Bronchial epithelial cell (primary cell): ENCODE measurements around the gene ZNF775. TPM values are rescaled to one million over a fixed set of nuclear protein-coding genes. Genes with fewer than 3 reads are reported as not detected.

Experiments used
- DNase-seq: peaks from one replicate; pipeline ENCODE4 v3.0.0-alpha.2; 2010; ENCODE audit warnings: low read depth
- FAIRE-seq: peaks from 2 replicates; lab custom pipeline; 2011; peaks lifted over from hg19 to GRCh38; lab: Jason Lieb, UNC
- H3K27me3 ChIP-seq: 2 replicates; pipeline ENCODE4 v1.5.1; 2011; ENCODE audit warnings: low read length; ENCODE audit not compliant: control insufficient read depth, insufficient read depth
- H3K36me3 ChIP-seq: 2 replicates; pipeline ENCODE4 v1.5.1; 2011; ENCODE audit warnings: low read length; ENCODE audit not compliant: control insufficient read depth, insufficient read depth
- H3K4me3 ChIP-seq: 2 replicates; pipeline ENCODE4 v1.5.1; 2011; ENCODE audit warnings: mild to moderate bottlenecking, low read depth, low read length, control low read depth
- CTCF ChIP-seq: IDR thresholded peaks from 2 replicates; pipeline ENCODE4 v1.5.1; 2011; ENCODE audit warnings: mild to moderate bottlenecking, moderate library complexity, low read length, control low read depth, inconsistent platforms; ENCODE audit not compliant: insufficient read depth, severe bottlenecking
- total RNA-seq: library from RNA; depleted of rRNA; stranded (reverse); fragments of >200 nt; gene quantifications from 2 replicates; pipeline ENCODE4 v1.2.1, GENCODE V29; 2014

Gene ZNF775
- total RNA-seq, 1 donor from 2014 or later = 3.2 TPM

DNA sequence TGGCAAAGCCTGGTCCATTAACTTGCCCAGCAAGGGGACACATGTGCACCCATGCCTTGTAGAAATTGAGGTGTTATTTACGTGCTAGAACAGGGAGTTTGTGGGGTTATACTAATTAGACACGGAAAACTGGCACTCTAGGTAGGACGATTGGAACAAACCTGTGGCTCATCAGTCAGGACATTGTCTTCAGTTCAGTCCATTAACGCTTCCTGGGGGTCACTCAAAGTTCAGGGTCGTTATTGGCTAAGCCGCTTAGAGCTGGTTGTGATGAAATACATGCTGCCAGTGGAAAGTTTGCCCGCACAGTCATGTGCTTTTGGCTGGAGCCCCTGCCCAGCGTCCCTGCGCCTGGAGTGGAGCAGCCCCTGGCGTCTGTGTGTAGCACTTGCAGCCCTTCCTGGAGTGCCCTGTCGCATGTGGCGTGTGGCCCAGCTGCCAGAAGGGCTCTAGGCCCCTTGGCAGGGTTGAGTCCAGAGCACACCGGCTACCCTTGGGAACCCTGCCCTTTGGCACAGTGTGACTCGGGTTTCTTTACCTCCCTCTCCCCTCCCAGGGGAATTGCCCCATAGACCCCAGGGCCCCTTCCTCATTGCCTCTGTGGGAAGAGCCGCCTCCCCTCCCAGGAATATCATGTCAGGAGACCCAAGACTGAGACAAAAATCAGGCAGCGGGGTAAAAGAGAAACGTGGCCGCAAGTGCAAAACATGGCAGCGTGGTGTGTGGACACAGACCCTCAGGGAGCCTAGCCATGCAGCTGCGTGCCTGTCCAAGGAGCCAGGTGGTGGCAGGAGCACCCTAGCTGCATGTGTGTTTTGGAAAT, 9.8 kb downstream of the ZNF775 start:
- FAIRE-seq = peak; percentile 18
- no peak for DNase-seq
- no peaks in the 10 kb centered on the region for H3K27me3 ChIP-seq
- no peak overlapping the region for H3K4me3 ChIP-seq
- H3K36me3 ChIP-seq = no peaks in the 10 kb centered on the region
- TF ChIP-seq CTCF = peak; percentile 60

DNA sequence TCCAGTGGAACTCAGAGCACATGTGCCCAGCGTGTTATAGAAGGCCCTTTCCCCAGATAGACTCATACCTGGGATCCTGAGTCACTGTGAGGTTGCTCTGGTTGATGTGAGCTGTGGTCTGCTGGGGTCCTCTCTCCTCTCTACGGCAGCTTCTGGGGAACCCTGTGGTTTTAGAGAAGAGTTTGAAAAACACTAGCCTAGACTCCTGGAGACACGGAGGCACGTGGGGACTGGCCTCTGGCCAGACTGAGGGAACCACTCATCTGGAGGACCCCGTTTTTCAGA, 10.3 kb downstream of the ZNF775 start:
- no peak for TF ChIP-seq CTCF
- H3K27me3 ChIP-seq = no peaks in the 10 kb centered on the region
- FAIRE-seq = no peak

DNA sequence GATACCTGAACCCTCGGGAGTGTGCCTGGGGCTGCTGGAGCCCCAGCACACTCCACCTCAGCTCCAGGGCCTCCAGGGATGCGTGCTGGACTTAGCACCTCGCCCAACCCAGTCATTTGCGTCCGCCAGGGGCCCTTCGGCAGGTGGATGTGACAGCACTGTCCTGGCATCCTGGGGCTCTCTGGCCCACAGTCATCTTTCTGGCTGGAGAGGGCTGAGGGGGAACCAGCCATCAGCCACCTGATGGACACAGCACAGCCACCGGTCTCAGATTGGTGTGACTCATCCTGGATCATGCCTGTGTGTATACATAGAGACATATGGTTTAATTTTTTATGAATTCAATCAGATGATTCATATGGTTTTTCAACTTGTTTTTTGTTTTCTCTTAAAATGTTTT, 11.1 kb downstream of the ZNF775 start:
- Histone ChIP-seq H3K27me3 (no peaks in the 10 kb centered on the region), H3K4me3 (no peak overlapping the region), H3K36me3 (no peaks in the 10 kb centered on the region)
- DNase-seq (peak; percentile 65), FAIRE-seq (no peak)
- TF ChIP-seq CTCF = no peak

More for the DNA sequence above, 10.3 kb downstream of the ZNF775 start:
- Histone ChIP-seq H3K4me3 (no peak overlapping the region), H3K36me3 (no peaks in the 10 kb centered on the region)
- no peak for DNase-seq

DNA sequence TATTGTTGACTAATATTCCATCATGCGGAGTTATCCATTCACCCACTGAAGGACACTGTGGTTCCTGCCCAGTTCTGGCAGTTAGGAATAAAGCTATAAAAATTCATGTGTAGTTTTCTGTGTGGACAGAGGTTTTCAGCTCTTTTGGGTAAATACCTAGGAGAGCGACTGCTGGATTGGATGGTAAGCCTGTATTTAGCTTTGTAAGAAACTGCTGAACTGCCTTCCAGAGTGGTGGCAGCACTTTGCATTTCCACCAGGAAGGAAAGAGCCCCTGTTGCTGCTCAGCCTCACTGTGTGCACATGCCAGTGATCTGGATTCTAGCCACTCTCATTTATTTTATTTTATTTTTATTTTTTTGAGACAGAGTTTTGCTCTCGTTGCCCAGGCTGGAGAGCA, 14.2 kb downstream of the ZNF775 start:
- no peak overlapping the region for H3K4me3 ChIP-seq
- DNase-seq = no peak
- no peak for FAIRE-seq
- no peak for TF ChIP-seq CTCF
- no peaks in the 10 kb centered on the region for H3K36me3 ChIP-seq
- no peaks in the 10 kb centered on the region for H3K27me3 ChIP-seq

DNA sequence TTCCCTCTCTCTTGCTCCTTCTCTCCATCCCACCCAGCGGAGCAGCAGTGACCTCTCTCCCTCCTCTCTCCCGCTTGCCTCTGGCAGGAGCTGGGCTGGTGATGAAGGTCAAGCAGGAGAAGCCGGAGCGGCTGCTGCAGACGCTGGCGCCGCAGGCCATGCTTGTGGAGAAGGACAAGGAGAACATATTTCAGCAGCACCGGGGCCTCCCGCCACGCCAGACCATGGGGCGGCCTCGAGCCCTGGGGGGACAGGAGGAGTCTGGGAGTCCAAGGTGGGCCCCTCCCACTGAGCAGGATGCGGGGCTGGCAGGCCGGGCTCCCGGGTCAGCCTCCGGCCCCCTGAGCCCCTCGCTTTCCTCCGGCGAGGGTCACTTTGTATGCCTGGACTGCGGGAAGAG, 17.3 kb downstream of the ZNF775 start:
- no peak for DNase-seq
- H3K36me3 ChIP-seq = no peaks in the 10 kb centered on the region
- FAIRE-seq = no peak
- H3K4me3 ChIP-seq = no peak overlapping the region
- no peaks in the 10 kb centered on the region for H3K27me3 ChIP-seq
- TF ChIP-seq CTCF = no peak

DNA sequence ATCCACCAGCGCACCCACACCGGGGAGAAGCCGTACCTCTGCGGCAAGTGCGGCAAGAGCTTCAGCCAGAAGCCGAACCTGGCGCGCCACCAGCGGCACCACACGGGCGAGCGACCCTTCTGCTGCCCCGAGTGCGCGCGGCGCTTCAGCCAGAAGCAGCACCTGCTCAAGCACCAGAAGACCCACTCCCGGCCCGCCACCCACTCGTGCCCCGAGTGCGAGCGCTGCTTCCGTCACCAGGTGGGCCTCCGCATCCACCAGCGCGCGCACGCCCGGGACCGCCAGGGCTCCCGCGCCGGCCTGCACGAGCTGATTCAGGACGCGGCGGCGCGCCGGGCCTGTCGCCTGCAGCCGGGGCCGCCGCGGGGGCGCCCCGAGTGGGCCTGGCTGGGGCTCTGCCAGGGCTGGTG, 17.7 kb downstream of the ZNF775 start:
- H3K36me3 ChIP-seq = no peaks in the 10 kb centered on the region
- DNase-seq (no peak), FAIRE-seq (no peak)
- H3K4me3 ChIP-seq = no peak overlapping the region
- no peaks in the 10 kb centered on the region for H3K27me3 ChIP-seq
- TF ChIP-seq CTCF = no peak
